Peyer's patch (tissue), 4 donors: ENCODE results near the gene CERT1. TPM values are rescaled to one million over a fixed set of nuclear protein-coding genes. Genes with fewer than 3 reads are reported as not detected.

Source experiments
- DNase-seq, 3 donors: peaks; one replicate each; pipeline ENCODE4 v3.0.0-alpha.2; 2017 to 2019
- H3K27ac ChIP-seq, 4 donors: fragments of 200-600 bp; sonication (generic); one replicate each; pipeline ENCODE4 v1.5.1; 2016 to 2019
- H3K27me3 ChIP-seq, 2 donors: fragments of 200-600 bp; sonication (generic); one replicate each; pipeline ENCODE4 v1.5.1; 2019
- H3K36me3 ChIP-seq, 3 donors: fragments of 200-600 bp; sonication (generic); one replicate each; pipeline ENCODE4 v1.5.1; 2016 to 2019
- H3K4me1 ChIP-seq, 4 donors: fragments of 200-600 bp; sonication (generic); one replicate each; pipeline ENCODE4 v1.5.1; 2016 to 2019
- H3K4me3 ChIP-seq, 4 donors: fragments of 200-600 bp; sonication (generic); 1 replicate in 3 of 4; 2 replicates in 1 of 4; pipeline ENCODE4 v1.5.1; 2016 to 2019; ENCODE audit warnings: mild to moderate bottlenecking in 1 of 4
- H3K9me3 ChIP-seq, 4 donors: fragments of 200-600 bp; sonication (generic); one replicate each; pipeline ENCODE4 v1.5.1; 2016 to 2019; ENCODE audit warnings: mild to moderate bottlenecking in 1 of 4
- POLR2A ChIP-seq, 2 donors: fragments of 450-650 bp; IDR thresholded peaks; one replicate each; pipeline ENCODE4 v1.5.1; 2017; ENCODE audit warnings: antibody characterized with exemption in 2 of 2, mild to moderate bottlenecking in 2 of 2, moderate library complexity in 2 of 2
- total RNA-seq, 4 donors: library from RNA; depleted of rRNA; stranded (reverse); fragments of >200 nt; gene quantifications; one replicate each; pipeline ENCODE4 v1.1.0, GENCODE V29; 2016
- TF ChIP-seq, protein P1 (sequence below), 6 experiments: fragments of 450-650 bp in 4 of 6; fragments of 200-600 bp in 2 of 6; sonication (generic) in 1 of 6; IDR thresholded peaks; one replicate each; pipeline ENCODE4 v1.5.1; 2017 to 2019; ENCODE audit warnings: antibody characterized with exemption in 6 of 6, mild to moderate bottlenecking in 3 of 6, moderate library complexity in 1 of 6

The CERT1 gene
- total RNA-seq, 4 donors from 2014 or later: 32.2 to 52.0 (median 39.6) TPM

DNA sequence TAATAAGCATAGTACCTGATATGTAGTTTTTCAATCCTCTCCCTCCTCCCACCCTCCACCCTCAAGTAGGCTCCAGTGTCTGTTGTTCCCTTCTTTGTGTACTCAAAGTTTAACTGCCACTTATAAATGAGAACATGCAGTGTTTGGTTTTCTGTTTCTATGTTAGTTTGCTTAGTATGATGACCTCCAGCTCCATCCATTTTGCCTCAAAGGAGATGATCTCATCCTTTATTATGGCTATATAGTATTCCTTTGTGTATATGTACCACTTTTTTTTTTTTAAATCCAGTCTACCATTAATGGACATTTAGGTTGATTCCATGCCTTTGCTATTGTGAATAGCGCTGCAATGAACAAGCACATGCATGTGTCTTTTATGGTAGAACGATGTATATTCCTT lies 20.8 kb upstream of the CERT1 start:
- Histone ChIP-seq H3K4me3 (no peak overlapping the region), H3K27ac (no peak overlapping the region), H3K27me3 (no peaks in the 10 kb centered on the region), H3K9me3 (no peaks in the 10 kb centered on the region), H3K36me3 (no peaks in the 10 kb centered on the region), H3K4me1 (no peaks in the 10 kb centered on the region)
- DNase-seq: no peak
- TF ChIP-seq, protein P1, sequence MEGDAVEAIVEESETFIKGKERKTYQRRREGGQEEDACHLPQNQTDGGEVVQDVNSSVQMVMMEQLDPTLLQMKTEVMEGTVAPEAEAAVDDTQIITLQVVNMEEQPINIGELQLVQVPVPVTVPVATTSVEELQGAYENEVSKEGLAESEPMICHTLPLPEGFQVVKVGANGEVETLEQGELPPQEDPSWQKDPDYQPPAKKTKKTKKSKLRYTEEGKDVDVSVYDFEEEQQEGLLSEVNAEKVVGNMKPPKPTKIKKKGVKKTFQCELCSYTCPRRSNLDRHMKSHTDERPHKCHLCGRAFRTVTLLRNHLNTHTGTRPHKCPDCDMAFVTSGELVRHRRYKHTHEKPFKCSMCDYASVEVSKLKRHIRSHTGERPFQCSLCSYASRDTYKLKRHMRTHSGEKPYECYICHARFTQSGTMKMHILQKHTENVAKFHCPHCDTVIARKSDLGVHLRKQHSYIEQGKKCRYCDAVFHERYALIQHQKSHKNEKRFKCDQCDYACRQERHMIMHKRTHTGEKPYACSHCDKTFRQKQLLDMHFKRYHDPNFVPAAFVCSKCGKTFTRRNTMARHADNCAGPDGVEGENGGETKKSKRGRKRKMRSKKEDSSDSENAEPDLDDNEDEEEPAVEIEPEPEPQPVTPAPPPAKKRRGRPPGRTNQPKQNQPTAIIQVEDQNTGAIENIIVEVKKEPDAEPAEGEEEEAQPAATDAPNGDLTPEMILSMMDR (IDR thresholded peaks at IDR 0.05): no peak
- TF ChIP-seq POLR2A (IDR thresholded peaks at IDR 0.05): no peak

DNA sequence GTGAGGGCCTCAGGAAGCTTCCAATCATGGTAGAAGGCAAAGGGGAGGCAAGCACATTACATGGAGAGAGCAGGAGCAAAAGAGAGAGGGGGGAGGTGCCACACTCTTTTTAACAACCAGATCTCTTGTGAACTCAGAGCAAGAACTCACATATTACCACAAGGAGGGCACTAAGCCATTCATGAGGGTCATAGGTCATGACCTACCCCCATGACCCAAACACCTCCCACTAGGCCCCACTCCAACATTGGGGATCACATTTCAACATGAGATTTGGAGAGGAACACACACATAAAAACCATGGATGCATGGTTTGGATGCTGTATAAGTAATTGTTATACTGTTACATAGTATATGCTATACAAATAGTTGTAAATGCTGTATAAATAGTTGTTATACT lies 17.8 kb upstream of the CERT1 start:
- Histone ChIP-seq H3K27me3 (no peaks in the 10 kb centered on the region), H3K27ac (no peak overlapping the region), H3K4me3 (no peak overlapping the region), H3K4me1 (no peaks in the 10 kb centered on the region), H3K9me3 (no peaks in the 10 kb centered on the region), H3K36me3 (no peaks in the 10 kb centered on the region)
- TF ChIP-seq, protein P1 (IDR thresholded peaks at IDR 0.05): no peak
- TF ChIP-seq POLR2A (IDR thresholded peaks at IDR 0.05): no peak
- no peak for DNase-seq

DNA sequence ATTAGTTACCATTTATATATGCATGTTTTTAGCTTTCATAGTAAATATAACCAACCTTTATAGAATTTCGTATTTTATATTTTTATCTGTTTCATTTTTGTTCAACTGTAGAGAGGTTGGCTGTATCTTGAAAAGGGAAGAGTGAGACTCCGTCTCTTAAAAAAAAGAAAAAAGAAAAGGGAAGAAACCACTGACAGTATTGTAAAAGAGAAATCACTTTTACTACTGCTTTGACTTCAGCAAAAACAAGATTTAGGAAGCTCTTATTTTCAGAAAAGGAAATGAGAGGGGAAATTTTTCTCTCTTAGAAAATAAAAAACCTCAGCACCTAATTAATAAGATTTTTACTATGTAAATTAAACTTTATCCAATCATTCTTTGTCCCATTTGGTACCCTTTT lies 14.6 kb upstream of the CERT1 start:
- TF ChIP-seq, protein P1 (IDR thresholded peaks at IDR 0.05): no peak
- TF ChIP-seq POLR2A (IDR thresholded peaks at IDR 0.05): no peak
- Histone ChIP-seq H3K4me1 (no peaks in the 10 kb centered on the region), H3K9me3 (peaks cover 0 to under 1% (median 0%) of the 10 kb centered on the region in 4 donors), H3K4me3 (no peak overlapping the region), H3K27me3 (no peaks in the 10 kb centered on the region), H3K27ac (no peak overlapping the region), H3K36me3 (no peaks in the 10 kb centered on the region)
- no peak for DNase-seq

DNA sequence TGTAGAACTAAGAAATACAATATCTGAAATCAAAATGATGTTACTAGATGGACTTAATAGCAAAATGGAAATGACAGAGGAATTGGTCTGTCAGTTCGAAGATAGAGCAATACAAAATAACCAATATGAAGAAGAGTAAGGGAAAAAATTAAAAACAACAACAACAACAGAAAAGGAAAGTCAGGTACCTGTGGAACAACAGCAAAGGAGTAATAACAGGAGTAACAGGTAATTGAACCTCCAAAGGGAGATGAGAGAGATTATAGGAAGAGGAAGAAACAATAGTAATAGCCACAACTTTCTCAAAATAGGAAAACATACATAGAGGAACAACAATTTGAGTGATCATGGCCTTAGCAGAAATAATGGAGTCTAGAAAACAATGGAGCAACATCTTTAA lies 13.9 kb upstream of the CERT1 start:
- Histone ChIP-seq H3K27me3 (no peaks in the 10 kb centered on the region), H3K4me3 (no peak overlapping the region), H3K27ac (no peak overlapping the region), H3K4me1 (no peaks in the 10 kb centered on the region), H3K36me3 (no peaks in the 10 kb centered on the region), H3K9me3 (peaks cover 0 to 6% (median 0%) of the 10 kb centered on the region in 4 donors)
- TF ChIP-seq, protein P1 (IDR thresholded peaks at IDR 0.05): no peak
- TF ChIP-seq POLR2A (IDR thresholded peaks at IDR 0.05): no peak
- no peak for DNase-seq

DNA sequence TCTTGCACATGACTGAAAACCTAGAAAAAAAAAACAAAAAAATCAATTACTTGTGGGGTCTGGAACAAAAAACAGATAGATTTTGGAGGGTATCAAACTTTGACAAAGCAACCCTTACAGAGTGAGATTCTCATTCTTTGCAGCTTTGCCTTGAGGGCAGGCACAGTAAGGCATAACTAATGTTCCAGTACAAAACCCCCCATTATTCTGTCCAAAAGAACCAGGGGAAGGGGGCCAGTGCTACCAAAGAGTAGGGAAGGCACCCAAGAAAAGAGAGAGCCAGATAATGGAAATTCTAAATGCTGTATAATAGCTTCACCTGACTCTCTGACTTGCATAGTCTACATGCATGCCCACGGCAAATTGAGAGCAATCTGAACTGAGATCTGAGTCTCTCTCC lies 13.2 kb upstream of the CERT1 start:
- no peaks in the 10 kb centered on the region for H3K4me1 ChIP-seq
- no peaks in the 10 kb centered on the region for H3K27me3 ChIP-seq
- no peak overlapping the region for H3K27ac ChIP-seq
- peaks cover 0 to 6% (median 0%) of the 10 kb centered on the region in 4 donors for H3K9me3 ChIP-seq
- no peak for DNase-seq
- H3K36me3 ChIP-seq: no peaks in the 10 kb centered on the region
- H3K4me3 ChIP-seq: no peak overlapping the region
- TF ChIP-seq, protein P1 (IDR thresholded peaks at IDR 0.05): no peak
- TF ChIP-seq POLR2A (IDR thresholded peaks at IDR 0.05): no peak

DNA sequence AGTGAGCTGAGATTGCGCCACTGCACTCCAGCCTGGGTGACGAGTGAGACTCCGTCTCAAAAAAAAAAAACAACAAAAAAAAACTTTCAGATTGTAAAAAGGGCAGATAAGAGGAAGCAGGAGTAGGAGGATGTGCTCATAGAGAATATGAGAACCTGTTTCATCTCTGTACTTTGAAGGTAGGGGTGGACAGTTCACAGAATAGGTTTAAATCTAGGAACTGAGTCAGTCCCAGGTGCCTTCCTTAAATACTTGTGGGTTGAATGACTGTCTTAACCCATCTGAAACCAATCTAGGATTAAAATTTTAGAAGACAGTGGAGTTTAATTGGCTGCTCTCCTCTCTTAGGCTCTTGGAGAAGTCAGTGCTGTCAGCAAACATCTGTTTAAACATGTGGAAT lies 12.6 kb upstream of the CERT1 start:
- H3K27me3 ChIP-seq: no peaks in the 10 kb centered on the region

More for the DNA sequence above, 12.6 kb upstream of the CERT1 start:
- Histone ChIP-seq H3K4me1 (no peaks in the 10 kb centered on the region), H3K27ac (no peak overlapping the region), H3K9me3 (peaks cover 0 to 6% (median 0%) of the 10 kb centered on the region in 4 donors), H3K36me3 (no peaks in the 10 kb centered on the region), H3K4me3 (no peak overlapping the region)
- TF ChIP-seq, protein P1 (IDR thresholded peaks at IDR 0.05): no peak
- TF ChIP-seq POLR2A (IDR thresholded peaks at IDR 0.05): no peak
- no peak for DNase-seq
